SK-N-SH (cell line): Measurements from ENCODE around the gene TAC3. TPM values are rescaled to one million over a fixed set of nuclear protein-coding genes. Genes with fewer than 3 reads are reported as not detected.

ENCODE experiments used
- CTCF ChIA-PET: fragments of 300-600, 350-600 bp; formaldehyde crosslinking; extraction: SDS; loops from one replicate; lab custom pipeline; 2021; lab: Yijun Ruan, JAX
- POLR2A ChIA-PET: fragments of 350-600 bp; sonication (Branson Sonifier 250); formaldehyde crosslinking; extraction: SDS; loops from one replicate; lab custom pipeline; 2020; ENCODE audit warnings: antibody characterized with exemption, inconsistent platforms; lab: Yijun Ruan, JAX
- DNase-seq: peaks from one replicate; pipeline ENCODE4 v3.0.0; 2012
- H2AFZ ChIP-seq: fragments of 200-600 bp; sonication (generic); 2 replicates; pipeline ENCODE4 v1.8.1; 2016; ENCODE audit warnings: antibody characterized with exemption, mild to moderate bottlenecking, low read depth
- H3F3A ChIP-seq: fragments of 200-600 bp; sonication (generic); replicated peaks from 2 replicates; pipeline ENCODE3; 2016; ENCODE audit warnings: antibody characterized with exemption, mild to moderate bottlenecking; ENCODE audit not compliant: insufficient read depth
- H3K27ac ChIP-seq, 2 experiments: fragments of 200-500 bp in 1 of 2; fragments of 200-600 bp in 1 of 2; sonication (Bioruptor generic) in 1 of 2; sonication (generic), shearing (Covaris generic) in 1 of 2; 2 replicates each; pipeline versions ENCODE4 v1.5.1 to v1.6.1; 2014 to 2016; ENCODE audit warnings: low read depth in 2 of 2, inconsistent platforms in 1 of 2, low read length in 1 of 2, mild to moderate bottlenecking in 1 of 2, mixed read lengths in 1 of 2
- H3K27me3 ChIP-seq: fragments of 200-600 bp; sonication (generic), shearing (Covaris generic); 2 replicates; pipeline ENCODE4 v1.6.1; 2016; ENCODE audit warnings: mixed run types; ENCODE audit not compliant: insufficient read depth
- H3K36me3 ChIP-seq, 2 experiments: fragments of 200-500 bp in 1 of 2; fragments of 200-600 bp in 1 of 2; sonication (Bioruptor generic) in 1 of 2; sonication (generic) in 1 of 2; replicated peaks in 1 of 2; 2 replicates each; pipeline versions ENCODE3 to v1.5.1; 2014 to 2016; ENCODE audit warnings: low read length in 1 of 2, mild to moderate bottlenecking in 1 of 2; ENCODE audit not compliant: insufficient read depth in 2 of 2, control insufficient read depth in 1 of 2
- H3K4me1 ChIP-seq, 2 experiments: fragments of 200-500 bp in 1 of 2; fragments of 200-600 bp in 1 of 2; sonication (Bioruptor generic) in 1 of 2; sonication (generic), shearing (Covaris generic) in 1 of 2; 2 replicates each; pipeline versions ENCODE4 v1.5.1 to v1.6.1; 2014 to 2016; ENCODE audit warnings: low read depth in 1 of 2, low read length in 1 of 2, mixed run types in 1 of 2; ENCODE audit not compliant: insufficient read depth in 2 of 2, control insufficient read depth in 1 of 2
- H3K4me2 ChIP-seq: fragments of 200-600 bp; sonication (generic), shearing (Covaris generic); 2 replicates; pipeline ENCODE4 v1.6.1; 2017; ENCODE audit warnings: mixed run types
- H3K4me3 ChIP-seq, 2 experiments: fragments of 200-500 bp in 1 of 2; fragments of 200-600 bp in 1 of 2; sonication (Bioruptor generic) in 1 of 2; sonication (generic), shearing (Covaris generic) in 1 of 2; 2 replicates each; pipeline versions ENCODE4 v1.5.1 to v1.8.1; 2014 to 2016; ENCODE audit warnings: low read depth in 2 of 2, inconsistent platforms in 1 of 2, low read length in 1 of 2, mild to moderate bottlenecking in 1 of 2, mixed read lengths in 1 of 2, moderate library complexity in 1 of 2
- H3K79me2 ChIP-seq: fragments of 200-600 bp; sonication (generic); 2 replicates; pipeline ENCODE4 v1.8.1; 2017; ENCODE audit warnings: mild to moderate bottlenecking; ENCODE audit not compliant: insufficient read depth
- H3K9ac ChIP-seq: fragments of 200-600 bp; sonication (generic); 2 replicates; pipeline ENCODE4 v1.6.1; 2017; ENCODE audit warnings: mixed run types
- H3K9me2 ChIP-seq: fragments of 200-600 bp; sonication (generic); 2 replicates; pipeline ENCODE4 v1.6.1; 2017; ENCODE audit warnings: mixed run types
- H3K9me3 ChIP-seq: fragments of 200-600 bp; sonication (generic); 2 replicates; pipeline ENCODE4 v1.6.1; 2017; ENCODE audit warnings: mixed run types, mild to moderate bottlenecking, moderate library complexity
- H4K20me1 ChIP-seq: fragments of 200-600 bp; sonication (generic); 2 replicates; pipeline ENCODE4 v1.6.1; 2017; ENCODE audit warnings: mild to moderate bottlenecking, mixed run types; ENCODE audit not compliant: insufficient read depth
- EP300 ChIP-seq, 2 experiments: IDR thresholded peaks; 2 replicates each; pipeline versions ENCODE4 v1.4.0 to v1.6.1; 2012; ENCODE audit warnings: borderline replicate concordance in 1 of 2, low read depth in 1 of 2, low read length in 1 of 2
- EZH2phosphoT487 ChIP-seq: fragments of 200-600 bp; sonication (generic); IDR thresholded peaks from 2 replicates; pipeline ENCODE4 v1.6.1; 2017; ENCODE audit warnings: low read depth, mixed run types, mild to moderate bottlenecking, antibody characterized with exemption, moderate library complexity, borderline replicate concordance
- FOSL2 ChIP-seq: IDR thresholded peaks from 2 replicates; pipeline ENCODE4 v1.4.0; 2012; ENCODE audit warnings: low read depth, mild to moderate bottlenecking, moderate library complexity, borderline replicate concordance
- GATA2 ChIP-seq: sonication (generic); formaldehyde crosslinking; IDR thresholded peaks from 2 replicates; pipeline ENCODE4 v1.5.0; 2020; ENCODE audit warnings: mild to moderate bottlenecking, missing genetic modification reagents
- MAX ChIP-seq: IDR thresholded peaks from 2 replicates; pipeline ENCODE4 v1.4.0; 2012; ENCODE audit warnings: low read depth
- MEF2A ChIP-seq: IDR thresholded peaks from 2 replicates; pipeline ENCODE4 v1.4.0; 2012; ENCODE audit warnings: low read depth, borderline replicate concordance
- MXI1 ChIP-seq: IDR thresholded peaks from 2 replicates; pipeline ENCODE4 v1.6.1; 2012; ENCODE audit warnings: mild to moderate bottlenecking, low read depth, low read length, improper control_type of control experiment
- NFIC ChIP-seq: IDR thresholded peaks from 2 replicates; pipeline ENCODE4 v1.4.0; 2012; ENCODE audit warnings: borderline replicate concordance
- RAD21 ChIP-seq: IDR thresholded peaks from 2 replicates; pipeline ENCODE4 v1.6.1; 2012; ENCODE audit warnings: mild to moderate bottlenecking, low read length
- RCOR1 ChIP-seq: fragments of 150-350 bp; IDR thresholded peaks from 2 replicates; pipeline ENCODE4 v1.6.1; 2017; ENCODE audit warnings: antibody characterized with exemption, low read length
- REST ChIP-seq: IDR thresholded peaks from 2 replicates; pipeline ENCODE4 v1.6.1; 2012; ENCODE audit warnings: mild to moderate bottlenecking, low read depth, low read length, moderate library complexity
- RXRA ChIP-seq: IDR thresholded peaks from 2 replicates; pipeline ENCODE4 v1.4.0; 2012; ENCODE audit warnings: low read depth, mild to moderate bottlenecking, borderline replicate concordance
- SMC3 ChIP-seq: IDR thresholded peaks from 2 replicates; pipeline ENCODE4 v1.6.1; 2012; ENCODE audit warnings: low read depth, low read length, improper control_type of control experiment
- TCF12 ChIP-seq: IDR thresholded peaks from 2 replicates; pipeline ENCODE4 v1.4.0; 2012
- TEAD4 ChIP-seq: IDR thresholded peaks from 2 replicates; pipeline ENCODE4 v1.4.0; 2012; ENCODE audit warnings: mild to moderate bottlenecking, borderline replicate concordance; ENCODE audit not compliant: insufficient read depth
- USF1 ChIP-seq: IDR thresholded peaks from 2 replicates; pipeline ENCODE4 v1.4.0; 2012; ENCODE audit warnings: low read depth, borderline replicate concordance
- WGBS: methylation state at CpG from one replicate; pipeline ENCODE4 v1.1.6; 2017; ENCODE audit warnings: low lambda C conversion rate; 5-methylcytosine and 5-hydroxymethylcytosine counted together
- polyA plus RNA-seq, 3 experiments: library from polyadenylated mRNA; depleted of rRNA; stranded (reverse); fragments of >200 nt; gene quantifications; 2 replicates each; pipeline ENCODE4 v1.2.3, GENCODE V29; 2012

Gene TAC3
- polyA plus RNA-seq, 1 of the 3 experiments (the other 2 are of a cell fraction): not detected

GRCh38 chr12:57033431-57033830, 17.1 kb upstream of the TAC3 start:
- POLR2A ChIA-PET: no interaction called here
- Histone ChIP-seq H3K27me3 (peaks cover 5% of the 10 kb centered on the region; the same call in 1 of the 2 replicates), H3K79me2 (no peaks in the 10 kb centered on the region), H3K36me3 (no peaks in the 10 kb centered on the region), H3K4me1 (peaks cover 0 to 27% of the 10 kb centered on the region in 2 experiments; a peak in 1 of 4 replicates)
- TF ChIP-seq EP300 (IDR thresholded peaks at IDR 0.05; ENCODE audit: borderline replicate concordance in 1 of 2, low read depth in 1 of 2, low read length in 1 of 2) (no peak), TCF12 (no peak), RAD21 (no peak), MEF2A (no peak), GATA2 (no peak), RCOR1 (no peak), MXI1 (no peak), EZH2phosphoT487 (no peak), MAX (no peak), TEAD4 (no peak), FOSL2 (no peak), USF1 (no peak), NFIC (no peak), RXRA (no peak), SMC3 (no peak), REST (no peak)
- TF ChIP-seq, all 33 proteins: peak for 0
- Histone ChIP-seq H3K9ac (no peak overlapping the region), H3K4me3 (no peak overlapping the region), H3K9me2 (no peaks in the 10 kb centered on the region), H2AFZ (no peak overlapping the region), H4K20me1 (no peaks in the 10 kb centered on the region), H3F3A (no peaks in the 10 kb centered on the region), H3K4me2 (no peak overlapping the region), H3K27ac (no peak overlapping the region), H3K9me3 (no peaks in the 10 kb centered on the region)
- CTCF ChIA-PET: interaction anchor here (1.4 to 10.5 kb wide), 3 partner anchors 10 to 28 kb away, joined by 4 to 101 read pairs (median 4); partner anchors contain the start of genes TAC3 and ZBTB39
- no peak for DNase-seq
- 82% methylated on average over 3 of the region's 3 CpGs for WGBS
